BE2C (cell line): ENCODE results near the gene REM2.
"Not testable (repeated sequence)": the region's sequence is repeated elsewhere in the genome, so short reads cannot be mapped to it uniquely, and the experiment has no call there.

Source experiments
- DNase-seq: peaks from one replicate; pipeline ENCODE4 v3.0.0-alpha.2; 2020
- H3K27me3 ChIP-seq: fragments of 250-450 bp; sonication (Bioruptor Pico); 2 replicates; pipeline ENCODE4 v1.5.1; 2020; ENCODE audit warnings: mild to moderate bottlenecking
- H3K36me3 ChIP-seq: fragments of 250-450 bp; sonication (Bioruptor Pico); 2 replicates; pipeline ENCODE4 v1.5.1; 2020; ENCODE audit warnings: mild to moderate bottlenecking
- H3K4me1 ChIP-seq: fragments of 250-450 bp; sonication (Bioruptor Pico); 2 replicates; pipeline ENCODE4 v1.5.1; 2020
- H3K4me3 ChIP-seq: 2 replicates; pipeline ENCODE4 v1.5.1; 2011; ENCODE audit warnings: low read depth, low read length
- H3K9me3 ChIP-seq: fragments of 250-450 bp; sonication (Bioruptor Pico); 2 replicates; pipeline ENCODE4 v1.5.1; 2020
- TF ChIP-seq, protein P1 (sequence below): IDR thresholded peaks from 2 replicates; pipeline ENCODE4 v1.5.1; 2012; ENCODE audit warnings: mild to moderate bottlenecking, low read depth, low read length

REM2 gene

DNA sequence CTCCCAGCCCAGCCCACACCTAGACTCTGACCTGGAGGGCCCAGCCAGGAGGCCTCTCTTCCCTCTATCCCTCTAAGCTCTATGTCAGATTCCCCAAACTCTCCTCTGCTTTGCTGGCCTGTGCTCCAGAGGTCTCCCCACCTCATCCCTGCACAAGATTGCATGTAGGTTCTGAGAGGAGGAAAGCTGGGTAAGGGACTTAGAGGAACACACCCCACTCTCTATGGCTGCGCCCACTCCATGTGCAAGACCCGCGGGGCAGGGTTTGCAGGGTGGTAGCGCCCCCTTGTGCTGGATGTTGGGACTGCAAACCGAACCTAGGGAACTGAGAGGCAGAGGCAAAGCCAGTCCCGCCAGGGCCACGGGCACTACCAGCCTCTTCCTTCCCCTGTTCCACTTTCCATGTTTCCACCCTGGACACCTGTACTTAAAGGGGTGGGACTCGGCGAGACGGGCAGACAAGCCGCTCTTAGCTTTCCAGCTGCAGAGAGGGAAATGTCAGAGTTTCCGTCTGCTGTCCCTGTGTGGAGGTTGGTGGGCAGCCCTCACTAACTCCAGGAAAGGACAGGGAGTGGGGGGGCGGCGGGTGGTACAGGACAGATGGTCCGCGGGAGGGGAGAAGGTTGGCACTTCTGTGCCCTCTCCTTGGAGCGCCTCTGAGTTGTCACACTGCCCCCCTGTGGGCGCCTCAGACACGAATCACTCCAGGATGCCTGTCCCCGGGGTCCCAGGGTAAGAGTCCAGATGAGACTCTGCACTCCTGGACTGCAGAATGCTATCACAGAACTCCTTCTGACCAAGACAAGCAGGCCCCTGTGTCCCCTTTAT is 29.9 kb upstream of the REM2 start:
- peak; percentile 87 for DNase-seq
- Histone ChIP-seq H3K4me3 (peak overlapping the region; percentile 72), H3K27me3 (no peaks in the 10 kb centered on the region), H3K4me1 (no peaks in the 10 kb centered on the region), H3K9me3 (no peaks in the 10 kb centered on the region), H3K36me3 (no peaks in the 10 kb centered on the region)
- TF ChIP-seq, protein P1, sequence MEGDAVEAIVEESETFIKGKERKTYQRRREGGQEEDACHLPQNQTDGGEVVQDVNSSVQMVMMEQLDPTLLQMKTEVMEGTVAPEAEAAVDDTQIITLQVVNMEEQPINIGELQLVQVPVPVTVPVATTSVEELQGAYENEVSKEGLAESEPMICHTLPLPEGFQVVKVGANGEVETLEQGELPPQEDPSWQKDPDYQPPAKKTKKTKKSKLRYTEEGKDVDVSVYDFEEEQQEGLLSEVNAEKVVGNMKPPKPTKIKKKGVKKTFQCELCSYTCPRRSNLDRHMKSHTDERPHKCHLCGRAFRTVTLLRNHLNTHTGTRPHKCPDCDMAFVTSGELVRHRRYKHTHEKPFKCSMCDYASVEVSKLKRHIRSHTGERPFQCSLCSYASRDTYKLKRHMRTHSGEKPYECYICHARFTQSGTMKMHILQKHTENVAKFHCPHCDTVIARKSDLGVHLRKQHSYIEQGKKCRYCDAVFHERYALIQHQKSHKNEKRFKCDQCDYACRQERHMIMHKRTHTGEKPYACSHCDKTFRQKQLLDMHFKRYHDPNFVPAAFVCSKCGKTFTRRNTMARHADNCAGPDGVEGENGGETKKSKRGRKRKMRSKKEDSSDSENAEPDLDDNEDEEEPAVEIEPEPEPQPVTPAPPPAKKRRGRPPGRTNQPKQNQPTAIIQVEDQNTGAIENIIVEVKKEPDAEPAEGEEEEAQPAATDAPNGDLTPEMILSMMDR, result peak; percentile 94

DNA sequence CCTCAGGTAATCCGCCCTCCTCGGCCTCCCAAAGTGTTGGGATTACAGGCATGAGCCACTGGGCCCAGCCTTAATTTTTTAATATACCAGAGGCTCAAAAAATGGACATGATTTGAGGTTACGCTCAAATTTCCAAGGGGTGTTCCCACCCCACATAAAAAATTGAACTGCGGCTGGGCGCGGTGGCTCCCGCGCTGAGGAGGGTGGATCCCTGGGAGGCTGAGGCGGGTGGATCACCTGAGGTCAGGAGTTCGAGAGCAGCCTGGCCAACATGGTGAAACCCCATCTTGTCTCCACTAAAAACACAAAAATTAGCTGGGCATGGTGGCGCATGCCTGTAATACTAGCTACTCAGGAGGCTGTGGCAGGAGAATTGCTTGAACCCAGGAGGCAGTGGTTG is 28.7 kb upstream of the REM2 start:
- H3K27me3 ChIP-seq, DNase-seq, H3K9me3 ChIP-seq, H3K4me3 ChIP-seq, H3K4me1 ChIP-seq, H3K36me3 ChIP-seq: not testable (repeated sequence)

DNA sequence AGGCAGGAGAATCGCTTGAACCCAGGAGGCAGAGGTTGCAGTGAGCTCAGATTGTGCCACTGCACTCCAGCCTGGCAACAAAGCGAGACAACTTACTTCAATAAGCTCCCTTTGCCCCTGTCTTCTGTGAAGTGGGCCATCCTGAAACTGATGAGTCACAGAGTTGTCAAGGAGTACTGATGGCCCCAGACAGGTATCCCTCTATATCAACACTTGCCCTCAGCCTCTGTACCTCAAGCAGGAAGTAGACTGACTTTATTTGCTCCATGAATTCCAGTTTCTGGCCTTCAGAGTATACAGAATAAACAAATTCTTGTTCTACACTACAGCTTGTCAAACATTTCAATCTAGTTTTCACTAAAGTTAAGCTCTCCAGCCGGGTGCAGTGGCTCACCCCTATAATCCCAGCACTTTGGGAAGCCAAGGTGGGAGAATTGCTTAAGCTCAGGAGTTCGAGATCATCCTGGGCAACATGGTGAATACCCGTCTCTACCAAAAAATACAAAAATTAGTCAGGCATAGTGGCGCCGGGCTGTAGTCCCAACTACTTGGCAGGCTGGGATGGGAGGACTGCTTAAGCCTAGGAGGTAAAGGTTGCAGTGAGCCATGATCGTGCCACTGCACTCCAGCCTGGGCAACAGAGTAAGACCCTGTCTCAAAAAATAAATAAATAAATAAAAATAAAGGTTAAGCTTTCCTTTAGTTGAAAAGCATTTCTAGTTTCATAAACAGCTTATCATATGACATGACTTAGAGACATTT is 27.9 kb upstream of the REM2 start:
- no peaks in the 10 kb centered on the region for H3K4me1 ChIP-seq
- no peaks in the 10 kb centered on the region for H3K27me3 ChIP-seq
- TF ChIP-seq, protein P1, result no peak
- H3K36me3 ChIP-seq, result no peaks in the 10 kb centered on the region
- H3K9me3 ChIP-seq, result no peaks in the 10 kb centered on the region
- no peak overlapping the region for H3K4me3 ChIP-seq
- no peak for DNase-seq

DNA sequence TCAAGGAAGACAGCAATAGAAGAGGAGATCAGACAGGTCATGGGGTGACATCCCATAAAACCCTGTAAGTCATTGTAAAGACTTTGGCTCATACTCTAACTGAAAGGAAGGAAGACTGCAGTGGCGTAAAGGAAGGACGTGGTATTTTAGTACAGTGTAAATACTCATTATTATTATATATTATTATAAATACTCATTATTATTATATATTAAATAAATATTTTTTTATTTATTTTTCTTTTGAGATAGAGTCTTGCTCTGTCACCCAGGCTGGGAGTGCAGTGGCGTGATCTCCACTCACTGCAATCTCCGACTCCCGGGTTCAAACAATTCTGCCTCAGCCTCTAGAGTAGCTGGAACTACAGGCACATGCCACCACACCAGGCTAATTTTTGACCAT is 26.6 kb upstream of the REM2 start:
- no peak for DNase-seq
- H3K4me1 ChIP-seq, result no peaks in the 10 kb centered on the region
- H3K4me3 ChIP-seq, result no peak overlapping the region
- H3K9me3 ChIP-seq, result no peaks in the 10 kb centered on the region
- H3K27me3 ChIP-seq, result no peaks in the 10 kb centered on the region
- TF ChIP-seq, protein P1, result no peak
- no peaks in the 10 kb centered on the region for H3K36me3 ChIP-seq

DNA sequence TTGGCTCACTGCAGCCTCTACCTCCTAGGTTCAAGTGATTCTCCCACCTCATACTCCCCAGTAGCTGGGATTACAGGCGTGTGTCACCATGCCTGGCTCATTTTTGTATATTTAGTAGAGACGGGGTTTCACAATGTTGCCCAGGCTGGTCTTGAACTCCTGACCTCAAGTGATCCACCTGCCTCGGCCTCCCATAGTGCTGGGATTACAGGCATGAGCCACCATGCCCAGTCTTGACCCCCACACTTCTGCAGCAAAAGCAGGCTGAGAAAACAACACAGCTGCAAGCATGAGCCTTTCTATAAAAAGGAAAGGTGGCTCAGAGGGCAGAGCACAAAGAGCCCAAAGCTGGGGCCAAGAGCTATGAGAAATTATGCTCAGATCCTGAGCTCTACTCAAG is 22.6 kb upstream of the REM2 start:
- not testable (repeated sequence) for H3K27me3 ChIP-seq, H3K4me3 ChIP-seq, H3K9me3 ChIP-seq, H3K4me1 ChIP-seq, DNase-seq, H3K36me3 ChIP-seq

DNA sequence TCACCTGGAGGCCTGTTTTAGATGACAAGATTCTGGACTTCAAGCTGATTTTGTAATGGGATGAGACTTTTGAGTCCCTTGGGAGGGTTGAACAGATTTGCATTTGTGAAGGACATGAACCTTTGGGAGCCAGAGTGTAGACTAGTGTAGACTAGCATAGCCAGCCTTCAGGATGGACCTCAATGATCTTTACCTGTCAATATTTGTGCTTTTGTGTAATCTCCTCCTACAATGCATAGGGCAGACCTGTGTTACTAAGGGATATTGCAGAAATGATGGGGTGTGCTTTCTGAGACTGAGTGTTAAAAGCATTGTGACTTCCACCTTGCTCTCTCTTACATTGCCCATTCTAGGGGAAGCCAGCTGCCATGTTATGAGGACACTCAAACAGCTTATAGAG is 21.4 kb upstream of the REM2 start:
- no peak overlapping the region for H3K4me3 ChIP-seq
- no peak for DNase-seq
- no peaks in the 10 kb centered on the region for H3K9me3 ChIP-seq
- no peaks in the 10 kb centered on the region for H3K36me3 ChIP-seq
- H3K4me1 ChIP-seq, result no peaks in the 10 kb centered on the region
- TF ChIP-seq, protein P1, result no peak
- no peaks in the 10 kb centered on the region for H3K27me3 ChIP-seq

DNA sequence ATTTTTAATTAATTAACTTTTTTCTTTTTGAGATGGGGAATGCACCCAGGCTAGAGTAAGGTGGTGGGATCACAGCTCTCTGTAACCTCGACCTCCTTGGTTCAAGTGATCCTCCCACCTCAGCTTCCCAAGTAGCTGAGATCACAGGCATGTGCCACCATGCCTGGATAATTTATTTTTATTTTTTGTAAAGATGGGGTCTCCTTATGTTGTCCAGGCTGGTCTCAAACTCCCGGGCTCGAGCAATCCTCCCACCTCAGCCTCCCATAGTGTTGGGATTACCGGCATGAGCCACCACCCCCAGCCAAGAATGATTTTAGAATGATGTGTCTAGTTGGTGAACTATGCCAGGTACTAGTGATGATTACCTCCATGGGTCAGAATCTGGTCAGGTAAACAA is 18.0 kb upstream of the REM2 start:
- TF ChIP-seq, protein P1, result no peak

More for the DNA sequence above, 18.0 kb upstream of the REM2 start:
- Histone ChIP-seq H3K27me3 (no peaks in the 10 kb centered on the region), H3K9me3 (no peaks in the 10 kb centered on the region), H3K4me3 (no peak overlapping the region), H3K4me1 (no peaks in the 10 kb centered on the region), H3K36me3 (no peaks in the 10 kb centered on the region)
- DNase-seq, result no peak
